A549 (cell line): ENCODE results near the gene EXOC4. TPM values are rescaled to one million over a fixed set of nuclear protein-coding genes. Genes with fewer than 3 reads are reported as not detected.

Experiments
- ATAC-seq, 2 experiments: fragments of 200-7000 bp in 1 of 2; fragments of >200 bp in 1 of 2; cut with Nextera tagmentation in 1 of 2; cut with Tn5 transposase in 1 of 2; 3 replicates each; pipeline versions ENCODE4 v1.8.0 to v1.9.1; 2018 to 2020; ENCODE audit warnings: mild to moderate bottlenecking in 1 of 2, moderate library complexity in 1 of 2
- CTCF ChIA-PET: fragments of 300-600 bp; sonication (Branson Sonifier 250); formaldehyde crosslinking; extraction: SDS; loops from one replicate; lab custom pipeline; 2021; ENCODE audit warnings: antibody characterized with exemption, inconsistent platforms; lab: Yijun Ruan, JAX
- POLR2A ChIA-PET: fragments of 350-600 bp; formaldehyde crosslinking; extraction: SDS; loops from one replicate; lab custom pipeline; 2021; ENCODE audit warnings: antibody characterized with exemption, inconsistent platforms; lab: Yijun Ruan, JAX
- DNase-seq, 2 experiments: peaks; one replicate each; pipeline versions ENCODE4 v3.0.0 to v3.0.0-alpha.2; 2011 to 2016; ENCODE audit warnings: low read depth in 1 of 2, low spot score in 1 of 2
- FAIRE-seq: peaks from 2 replicates; lab custom pipeline; 2011; peaks lifted over from hg19 to GRCh38; lab: Jason Lieb, UNC
- H3K27ac ChIP-seq, 2 experiments: fragments of >200 bp; sonication (Bioruptor Twin); formaldehyde crosslinking; 3 replicates each; pipeline ENCODE4 v1.5.1; 2016 to 2017
- H3K4me1 ChIP-seq: fragments of >200 bp; sonication (Bioruptor Twin); formaldehyde crosslinking; 3 replicates; pipeline ENCODE4 v1.6.1; 2016
- H3K4me2 ChIP-seq: fragments of >200 bp; sonication (Bioruptor Twin); formaldehyde crosslinking; 3 replicates; pipeline ENCODE4 v1.6.1; 2016
- H3K4me3 ChIP-seq: fragments of >200 bp; sonication (Bioruptor Twin); formaldehyde crosslinking; 3 replicates; pipeline ENCODE4 v1.5.1; 2016
- H3K9me3 ChIP-seq: fragments of >200 bp; sonication (Bioruptor Twin); formaldehyde crosslinking; 3 replicates; pipeline ENCODE4 v1.6.1; 2016
- CBX2 ChIP-seq: fragments of 200-600 bp; sonication (generic); IDR thresholded peaks from 2 replicates; pipeline ENCODE4 v1.6.1; 2016; ENCODE audit warnings: low read depth, mild to moderate bottlenecking, borderline replicate concordance
- EP300 ChIP-seq, 2 experiments: fragments of >200 bp; sonication (Bioruptor Twin); formaldehyde crosslinking; IDR thresholded peaks; 2 replicates in 1 of 2; 3 replicates in 1 of 2; pipeline ENCODE4 v1.6.1; 2016 to 2017
- FOSL2 ChIP-seq, 2 experiments: fragments of 450-650 bp in 1 of 2; fragments of >200 bp in 1 of 2; sonication (Bioruptor Twin) in 1 of 2; formaldehyde crosslinking; IDR thresholded peaks; 2 replicates each; pipeline versions ENCODE4 v1.5.0 to v1.6.1; 2016 to 2020; ENCODE audit warnings: mild to moderate bottlenecking in 1 of 2, moderate library complexity in 1 of 2
- JUN ChIP-seq, 2 experiments: fragments of >200 bp; sonication (Bioruptor Twin); formaldehyde crosslinking; IDR thresholded peaks; 2 replicates in 1 of 2; 3 replicates in 1 of 2; pipeline ENCODE4 v1.6.1; 2016 to 2017
- JUNB ChIP-seq: fragments of >200 bp; sonication (Bioruptor Twin); formaldehyde crosslinking; IDR thresholded peaks from 2 replicates; pipeline ENCODE4 v1.6.1; 2016
- KDM5A ChIP-seq: fragments of 200-600 bp; sonication (generic); IDR thresholded peaks from 2 replicates; pipeline ENCODE4 v1.6.1; 2016; ENCODE audit warnings: antibody characterized with exemption, mild to moderate bottlenecking
- MAZ ChIP-seq: fragments of 150-350 bp; IDR thresholded peaks from 2 replicates; pipeline ENCODE4 v1.6.1; 2014; ENCODE audit warnings: antibody characterized with exemption, low read depth, low read length, borderline replicate concordance
- POLR2A ChIP-seq: IDR thresholded peaks from 2 replicates; pipeline ENCODE4 v1.6.1; 2012; ENCODE audit warnings: mild to moderate bottlenecking, low read length
- POLR2AphosphoS2 ChIP-seq: conservative IDR thresholded peaks from 2 replicates; pipeline ENCODE4 v1.6.1; 2012; ENCODE audit warnings: low read length, improper control_type of control experiment, inconsistent platforms
- RAD21 ChIP-seq, 2 experiments: fragments of >200 bp in 1 of 2; sonication (Bioruptor Twin) in 1 of 2; formaldehyde crosslinking in 1 of 2; IDR thresholded peaks in 1 of 2; conservative IDR thresholded peaks in 1 of 2; 2 replicates in 1 of 2; 3 replicates in 1 of 2; pipeline ENCODE4 v1.6.1; 2012 to 2018; ENCODE audit warnings: inconsistent platforms in 1 of 2
- TP53 ChIP-seq: fragments of 250-450 bp; sonication (Bioruptor Pico); IDR thresholded peaks from 2 replicates; pipeline ENCODE4 v1.5.0; 2021; ENCODE audit warnings: mild to moderate bottlenecking, moderate library complexity
- ZSCAN20 ChIP-seq: fragments of 250-450 bp; sonication (Bioruptor Pico); IDR thresholded peaks from 2 replicates; pipeline ENCODE4 v1.8.0; 2022; ENCODE audit warnings: mild to moderate bottlenecking, moderate library complexity
- whole genome bisulfite sequencing: methylation state at CpG from one replicate; pipeline ENCODE4 v1.1.6; 2017; ENCODE audit errors: missing lambda C conversion rate; 5-methylcytosine and 5-hydroxymethylcytosine counted together
- polyA plus RNA-seq, 4 experiments: library from polyadenylated mRNA; depleted of rRNA in 3 of 4; stranded (reverse); fragments of >200 nt; fragmentation: RNase III in 1 of 4; extraction: RNeasy Plus Mini Kit Qiagen cat#74134 plus additional on column Dnase treatment in 1 of 4; gene quantifications; 2 replicates in 3 of 4; 3 replicates in 1 of 4; pipeline ENCODE4 v1.2.3, GENCODE V29; 2011 to 2017
- TF ChIP-seq, protein P1 (sequence below): IDR thresholded peaks from 2 replicates; pipeline ENCODE4 v1.6.1; 2012; ENCODE audit warnings: low read depth, borderline replicate concordance
- TF ChIP-seq, protein P2 (sequence below): fragments of 450-650 bp; IDR thresholded peaks from 2 replicates; pipeline ENCODE4 v1.6.1; 2014; ENCODE audit warnings: antibody characterized with exemption
- TF ChIP-seq, protein P3 (sequence below): fragments of 250-450 bp; sonication (Bioruptor Pico); IDR thresholded peaks from 2 replicates; pipeline ENCODE4 v1.5.0; 2020; ENCODE audit warnings: low read depth, mild to moderate bottlenecking, moderate library complexity
- TF ChIP-seq, protein P4 (sequence below): IDR thresholded peaks from 2 replicates; pipeline ENCODE4 v1.6.1; 2012
- TF ChIP-seq, protein P5 (sequence below): IDR thresholded peaks from 2 replicates; pipeline ENCODE4 v1.6.1; 2012
- TF ChIP-seq, protein P6 (sequence below): fragments of 200-600 bp; sonication (generic); IDR thresholded peaks from 2 replicates; pipeline ENCODE4 v1.6.1; 2016; ENCODE audit warnings: antibody characterized with exemption, mild to moderate bottlenecking, moderate library complexity

Gene EXOC4
- polyA plus RNA-seq, 2 of the 4 experiments (the other 2 are of a cell fraction), result 33.4 to 73.1 TPM

DNA sequence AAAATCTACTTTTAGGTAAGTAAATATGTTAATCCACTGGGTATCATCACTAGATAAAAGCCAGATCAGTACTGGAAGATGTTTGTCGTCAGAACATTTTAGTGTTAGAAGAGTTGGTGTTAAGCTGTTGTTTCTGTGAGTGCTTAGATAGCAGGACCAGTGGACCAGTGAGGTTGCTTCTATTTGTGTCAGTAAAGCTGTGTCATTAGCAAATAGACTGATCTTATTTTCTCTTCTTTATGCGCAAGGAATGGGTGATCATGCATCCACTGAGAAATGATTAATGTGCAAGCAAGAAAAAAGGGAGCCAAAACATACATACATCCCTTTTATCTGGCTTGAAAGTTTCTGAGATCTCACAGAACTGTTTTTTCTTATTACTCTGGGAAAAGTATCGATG, 42.6 kb downstream of the EXOC4 start:
- H3K4me1 ChIP-seq, result no peaks in the 10 kb centered on the region

DNA sequence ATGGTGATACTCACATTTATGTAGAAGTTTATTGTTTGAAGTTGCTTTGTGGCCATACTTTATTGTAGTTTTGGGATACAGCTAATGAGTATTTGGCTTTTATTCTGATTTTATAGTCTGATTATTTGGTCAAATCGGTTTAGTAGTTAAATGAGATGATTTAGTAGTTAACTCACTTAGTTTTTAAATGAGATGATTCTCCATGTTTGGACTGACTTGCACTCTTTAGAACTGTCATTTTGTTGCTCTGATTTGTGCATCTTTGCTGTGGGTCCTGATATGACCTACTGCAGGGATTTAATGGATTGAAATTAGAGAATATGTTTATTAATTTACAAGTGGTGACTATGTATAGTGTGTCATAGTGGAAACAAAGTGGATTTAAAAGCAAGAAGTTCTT, 44.2 kb downstream of the EXOC4 start:
- Histone ChIP-seq H3K4me3 (no peak overlapping the region), H3K4me2 (no peak overlapping the region), H3K9me3 (no peaks in the 10 kb centered on the region), H3K27ac (no peak overlapping the region), H3K4me1 (no peaks in the 10 kb centered on the region)
- DNase-seq, result no peak
- no peak for FAIRE-seq
- ChIA-PET CTCF (no interaction called here), POLR2A (no interaction called here)
- 74% methylated on average over 1 of the region's 1 CpG for WGBS
- no peak for TF ChIP-seq MAZ
- TF ChIP-seq POLR2A, result no peak
- no peak for TF ChIP-seq RAD21 (conservative IDR thresholded peaks at IDR 0.05 in 1 of 2, IDR thresholded peaks at IDR 0.05 in 1 of 2)
- TF ChIP-seq, protein P1, sequence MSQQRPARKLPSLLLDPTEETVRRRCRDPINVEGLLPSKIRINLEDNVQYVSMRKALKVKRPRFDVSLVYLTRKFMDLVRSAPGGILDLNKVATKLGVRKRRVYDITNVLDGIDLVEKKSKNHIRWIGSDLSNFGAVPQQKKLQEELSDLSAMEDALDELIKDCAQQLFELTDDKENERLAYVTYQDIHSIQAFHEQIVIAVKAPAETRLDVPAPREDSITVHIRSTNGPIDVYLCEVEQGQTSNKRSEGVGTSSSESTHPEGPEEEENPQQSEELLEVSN, result no peak
- TF ChIP-seq JUNB, result no peak
- TF ChIP-seq, protein P2, sequence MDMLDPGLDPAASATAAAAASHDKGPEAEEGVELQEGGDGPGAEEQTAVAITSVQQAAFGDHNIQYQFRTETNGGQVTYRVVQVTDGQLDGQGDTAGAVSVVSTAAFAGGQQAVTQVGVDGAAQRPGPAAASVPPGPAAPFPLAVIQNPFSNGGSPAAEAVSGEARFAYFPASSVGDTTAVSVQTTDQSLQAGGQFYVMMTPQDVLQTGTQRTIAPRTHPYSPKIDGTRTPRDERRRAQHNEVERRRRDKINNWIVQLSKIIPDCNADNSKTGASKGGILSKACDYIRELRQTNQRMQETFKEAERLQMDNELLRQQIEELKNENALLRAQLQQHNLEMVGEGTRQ, result no peak
- no peak for TF ChIP-seq JUN (IDR thresholded peaks at IDR 0.05)
- no peak for TF ChIP-seq ZSCAN20
- TF ChIP-seq, protein P3, sequence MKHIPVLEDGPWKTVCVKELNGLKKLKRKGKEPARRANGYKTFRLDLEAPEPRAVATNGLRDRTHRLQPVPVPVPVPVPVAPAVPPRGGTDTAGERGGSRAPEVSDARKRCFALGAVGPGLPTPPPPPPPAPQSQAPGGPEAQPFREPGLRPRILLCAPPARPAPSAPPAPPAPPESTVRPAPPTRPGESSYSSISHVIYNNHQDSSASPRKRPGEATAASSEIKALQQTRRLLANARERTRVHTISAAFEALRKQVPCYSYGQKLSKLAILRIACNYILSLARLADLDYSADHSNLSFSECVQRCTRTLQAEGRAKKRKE (CRISPR knock-in tag), result no peak
- no peak for TF ChIP-seq EP300 (IDR thresholded peaks at IDR 0.05)
- ATAC-seq, result no peak

More for the DNA sequence above, 42.6 kb downstream of the EXOC4 start:
- ChIA-PET CTCF (interaction anchor here (1.3 kb wide), 1 partner anchor 9 kb away, joined by 4 read pairs; no protein-coding TSS in a partner anchor), POLR2A (no interaction called here)
- no peak overlapping the region for H3K4me3 ChIP-seq
- FAIRE-seq (no peak), ATAC-seq (no peak), DNase-seq (no peak)
- no peaks in the 10 kb centered on the region for H3K9me3 ChIP-seq
- TF ChIP-seq, protein P4, sequence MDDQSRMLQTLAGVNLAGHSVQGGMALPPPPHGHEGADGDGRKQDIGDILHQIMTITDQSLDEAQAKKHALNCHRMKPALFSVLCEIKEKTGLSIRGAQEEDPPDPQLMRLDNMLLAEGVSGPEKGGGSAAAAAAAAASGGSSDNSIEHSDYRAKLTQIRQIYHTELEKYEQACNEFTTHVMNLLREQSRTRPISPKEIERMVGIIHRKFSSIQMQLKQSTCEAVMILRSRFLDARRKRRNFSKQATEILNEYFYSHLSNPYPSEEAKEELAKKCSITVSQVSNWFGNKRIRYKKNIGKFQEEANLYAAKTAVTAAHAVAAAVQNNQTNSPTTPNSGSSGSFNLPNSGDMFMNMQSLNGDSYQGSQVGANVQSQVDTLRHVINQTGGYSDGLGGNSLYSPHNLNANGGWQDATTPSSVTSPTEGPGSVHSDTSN, result no peak
- TF ChIP-seq TP53 (CRISPR knock-in tag) (no peak), POLR2AphosphoS2 (no peak), KDM5A (no peak), CBX2 (no peak), FOSL2 (IDR thresholded peaks at IDR 0.05) (no peak), FOSL2 (CRISPR knock-in tag; IDR thresholded peaks at IDR 0.05) (no peak), EP300 (IDR thresholded peaks at IDR 0.05) (no peak)
- TF ChIP-seq, protein P5, sequence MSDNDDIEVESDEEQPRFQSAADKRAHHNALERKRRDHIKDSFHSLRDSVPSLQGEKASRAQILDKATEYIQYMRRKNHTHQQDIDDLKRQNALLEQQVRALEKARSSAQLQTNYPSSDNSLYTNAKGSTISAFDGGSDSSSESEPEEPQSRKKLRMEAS, result no peak
- TF ChIP-seq, protein P6, sequence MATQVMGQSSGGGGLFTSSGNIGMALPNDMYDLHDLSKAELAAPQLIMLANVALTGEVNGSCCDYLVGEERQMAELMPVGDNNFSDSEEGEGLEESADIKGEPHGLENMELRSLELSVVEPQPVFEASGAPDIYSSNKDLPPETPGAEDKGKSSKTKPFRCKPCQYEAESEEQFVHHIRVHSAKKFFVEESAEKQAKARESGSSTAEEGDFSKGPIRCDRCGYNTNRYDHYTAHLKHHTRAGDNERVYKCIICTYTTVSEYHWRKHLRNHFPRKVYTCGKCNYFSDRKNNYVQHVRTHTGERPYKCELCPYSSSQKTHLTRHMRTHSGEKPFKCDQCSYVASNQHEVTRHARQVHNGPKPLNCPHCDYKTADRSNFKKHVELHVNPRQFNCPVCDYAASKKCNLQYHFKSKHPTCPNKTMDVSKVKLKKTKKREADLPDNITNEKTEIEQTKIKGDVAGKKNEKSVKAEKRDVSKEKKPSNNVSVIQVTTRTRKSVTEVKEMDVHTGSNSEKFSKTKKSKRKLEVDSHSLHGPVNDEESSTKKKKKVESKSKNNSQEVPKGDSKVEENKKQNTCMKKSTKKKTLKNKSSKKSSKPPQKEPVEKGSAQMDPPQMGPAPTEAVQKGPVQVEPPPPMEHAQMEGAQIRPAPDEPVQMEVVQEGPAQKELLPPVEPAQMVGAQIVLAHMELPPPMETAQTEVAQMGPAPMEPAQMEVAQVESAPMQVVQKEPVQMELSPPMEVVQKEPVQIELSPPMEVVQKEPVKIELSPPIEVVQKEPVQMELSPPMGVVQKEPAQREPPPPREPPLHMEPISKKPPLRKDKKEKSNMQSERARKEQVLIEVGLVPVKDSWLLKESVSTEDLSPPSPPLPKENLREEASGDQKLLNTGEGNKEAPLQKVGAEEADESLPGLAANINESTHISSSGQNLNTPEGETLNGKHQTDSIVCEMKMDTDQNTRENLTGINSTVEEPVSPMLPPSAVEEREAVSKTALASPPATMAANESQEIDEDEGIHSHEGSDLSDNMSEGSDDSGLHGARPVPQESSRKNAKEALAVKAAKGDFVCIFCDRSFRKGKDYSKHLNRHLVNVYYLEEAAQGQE, result no peak
- no peak overlapping the region for H3K4me2 ChIP-seq
- no peak overlapping the region for H3K27ac ChIP-seq
- 94% methylated on average over 3 of the region's 3 CpGs for WGBS
